C1 segment of cervical spinal cord (tissue), 14 donors: ENCODE data around the gene GPBP1.
"Not testable (repeated sequence)": the region's sequence is repeated elsewhere in the genome, so short reads cannot be mapped to it uniquely, and the experiment has no call there.

Source experiments
- DNase-seq, 14 donors: peaks; one replicate each; lab custom pipeline; 2025; lab: John Stamatoyannopoulos, UW

GPBP1 gene

DNA sequence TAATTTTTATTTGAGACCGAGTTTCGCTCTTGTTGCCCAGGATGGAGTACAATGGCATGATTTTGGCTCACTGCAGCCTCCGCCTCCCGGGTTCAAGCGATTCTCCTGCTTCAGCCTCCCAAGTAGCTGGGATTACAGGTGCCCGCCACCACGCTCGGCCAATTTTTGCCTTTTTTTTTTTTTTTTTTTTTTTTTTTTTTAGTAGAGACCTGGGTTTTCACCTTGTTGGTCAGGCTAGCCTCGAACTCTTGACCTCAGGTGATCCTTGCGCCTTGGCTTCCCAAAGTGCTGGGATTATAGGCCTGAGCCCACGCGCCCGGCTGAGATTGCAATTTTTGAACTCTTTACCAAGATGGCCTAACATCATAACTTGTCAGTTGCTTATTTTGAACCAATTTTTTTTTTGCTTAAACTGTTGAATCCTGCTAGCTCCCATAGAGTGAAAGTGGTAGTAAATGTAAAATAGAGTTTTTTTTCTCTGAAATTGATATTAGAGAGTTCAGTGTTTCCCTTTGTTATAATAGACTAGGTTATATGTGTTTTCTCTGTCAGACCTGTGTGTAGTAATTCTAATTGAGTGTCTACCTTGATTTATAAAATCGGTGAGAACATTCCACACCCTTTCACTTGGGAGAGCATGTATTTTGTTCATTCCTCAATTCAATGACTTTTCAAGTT is 3.8 kb downstream of the GPBP1 start:
- DNase-seq = no peak

DNA sequence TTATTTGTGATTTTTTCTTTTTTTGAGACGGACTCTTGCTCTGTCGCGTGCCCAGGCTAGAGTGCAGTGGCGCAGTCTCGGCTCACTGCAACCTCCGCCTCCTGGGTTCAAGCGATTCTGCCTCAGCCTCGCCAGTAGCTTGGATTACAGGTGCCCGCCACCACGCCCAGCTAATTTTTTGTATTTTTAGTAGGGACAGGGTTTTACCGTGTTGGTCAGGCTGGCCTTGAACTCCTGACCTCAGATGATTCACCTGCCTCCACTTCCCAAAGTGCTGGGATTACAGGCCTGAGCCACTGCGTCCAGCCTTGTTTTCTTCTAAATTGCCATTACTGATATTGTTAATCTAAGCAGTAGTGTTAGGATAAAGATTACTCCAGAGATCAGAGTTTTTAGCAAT is 4.4 kb downstream of the GPBP1 start:
- DNase-seq = not testable (repeated sequence)

GRCh38 chr5:57179262-57180200 is 5.7 kb downstream of the GPBP1 start:
- DNase-seq = peak in 1 of 14 donors; percentile 2

DNA sequence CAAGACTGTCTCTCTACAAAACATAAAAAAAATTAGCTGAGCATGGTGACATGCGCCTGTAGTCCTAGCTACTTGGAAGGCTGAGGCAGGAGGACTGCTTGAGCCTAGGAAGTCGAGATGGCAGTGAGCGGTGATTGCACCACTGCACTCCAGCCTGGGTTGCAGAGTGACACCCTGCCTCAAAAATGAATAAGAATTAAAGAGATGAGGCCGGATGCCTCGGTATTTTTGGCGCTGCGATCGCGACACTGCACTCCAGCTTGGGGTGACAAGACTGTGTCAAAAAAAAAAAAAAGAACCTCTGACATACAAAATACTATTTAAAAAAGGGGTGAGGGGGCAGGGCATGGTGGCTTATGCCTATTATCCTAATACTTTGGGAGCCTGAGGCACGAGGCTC is 7.3 kb downstream of the GPBP1 start:
- no peak for DNase-seq

GRCh38 chr5:57184322-57184721 is 10.5 kb downstream of the GPBP1 start:
- DNase-seq = no peak

- DNase-seq = no peak
Observed at GRCh38 chr5:57185313-57185712, 11.5 kb downstream of the GPBP1 start.

GRCh38 chr5:57186194-57186593 is 12.3 kb downstream of the GPBP1 start:
- no peak for DNase-seq

DNA sequence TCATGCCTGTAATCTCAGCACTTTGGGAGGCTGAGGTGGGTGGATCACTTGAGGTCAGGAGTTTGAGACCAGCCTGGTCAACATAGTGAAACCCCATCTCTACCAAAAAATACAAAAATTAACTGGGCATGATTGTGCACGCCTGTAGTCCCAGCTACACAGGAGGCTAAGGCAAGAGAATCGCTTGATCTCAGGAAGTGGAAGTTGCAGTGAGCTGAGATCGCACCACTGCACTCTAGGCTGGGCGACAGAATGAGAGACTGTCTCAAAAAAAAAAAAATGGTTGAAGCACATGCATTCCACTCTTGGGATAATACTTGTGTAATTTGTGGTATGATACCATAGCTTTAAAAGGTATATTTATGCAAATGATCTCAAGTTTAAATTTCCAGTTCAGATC is 14.1 kb downstream of the GPBP1 start:
- not testable (repeated sequence) for DNase-seq

GRCh38 chr5:57189515-57189914 is 15.7 kb downstream of the GPBP1 start:
- no peak for DNase-seq

DNA sequence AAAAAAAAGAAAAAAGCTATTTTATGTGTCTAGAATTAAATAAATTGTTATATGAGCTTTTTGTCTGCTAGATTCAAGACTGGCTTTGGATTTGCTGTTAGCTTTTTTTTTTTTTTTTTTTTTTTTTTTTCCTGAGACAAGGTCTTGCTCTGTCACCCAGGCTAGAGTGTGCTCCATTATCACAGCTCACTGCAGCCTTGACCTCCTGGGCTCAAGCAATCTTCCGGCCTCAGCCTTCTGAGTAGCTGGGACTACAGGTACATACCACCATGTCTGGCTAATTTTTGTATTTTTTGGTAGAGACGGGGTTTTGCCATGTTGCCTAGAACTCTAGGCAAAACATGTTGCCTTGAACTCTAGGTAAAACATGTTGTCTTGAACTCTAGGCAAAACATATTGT is 16.7 kb downstream of the GPBP1 start:
- no peak for DNase-seq

GRCh38 chr5:57191163-57191562 is 17.3 kb downstream of the GPBP1 start:
- no peak for DNase-seq

DNA sequence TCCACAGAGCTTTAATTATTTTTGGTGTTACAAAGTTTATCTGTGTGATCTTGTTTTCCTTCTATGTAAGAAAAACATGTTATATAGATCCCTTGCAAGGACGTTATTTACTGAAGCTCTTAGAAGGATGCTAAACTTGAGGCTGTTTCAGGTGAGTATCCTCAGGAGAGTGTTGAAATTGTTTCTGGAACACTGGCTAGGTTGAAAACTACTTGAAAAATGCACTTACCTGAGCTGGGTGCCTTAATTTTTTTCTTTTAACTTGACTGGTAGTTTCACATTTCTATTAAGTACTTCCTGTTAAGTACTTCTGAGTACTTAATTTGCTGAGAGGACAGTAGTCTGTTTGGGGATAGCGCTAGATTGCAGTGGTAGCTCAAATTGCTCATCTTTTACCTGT is 18.1 kb downstream of the GPBP1 start:
- DNase-seq = no peak

DNA sequence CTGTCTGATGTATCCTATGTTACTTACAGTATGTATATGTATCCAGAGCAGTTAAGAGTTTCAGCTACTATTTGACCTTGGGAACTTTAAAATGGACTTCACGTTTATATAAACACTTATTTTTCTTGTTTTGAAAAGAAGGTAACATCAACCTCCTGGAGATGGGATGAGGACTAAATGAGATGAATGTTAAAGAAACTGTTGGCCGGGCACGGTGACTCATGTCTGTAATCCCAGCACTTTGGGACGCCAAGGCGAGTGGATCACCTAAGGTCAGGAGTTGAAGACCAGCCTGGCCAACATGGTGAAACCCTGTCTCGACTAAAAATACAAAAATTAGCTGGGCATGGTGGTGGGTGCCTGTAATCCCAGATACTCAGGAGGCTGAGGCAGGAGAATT is 19.0 kb downstream of the GPBP1 start:
- DNase-seq = not testable (repeated sequence)

DNA sequence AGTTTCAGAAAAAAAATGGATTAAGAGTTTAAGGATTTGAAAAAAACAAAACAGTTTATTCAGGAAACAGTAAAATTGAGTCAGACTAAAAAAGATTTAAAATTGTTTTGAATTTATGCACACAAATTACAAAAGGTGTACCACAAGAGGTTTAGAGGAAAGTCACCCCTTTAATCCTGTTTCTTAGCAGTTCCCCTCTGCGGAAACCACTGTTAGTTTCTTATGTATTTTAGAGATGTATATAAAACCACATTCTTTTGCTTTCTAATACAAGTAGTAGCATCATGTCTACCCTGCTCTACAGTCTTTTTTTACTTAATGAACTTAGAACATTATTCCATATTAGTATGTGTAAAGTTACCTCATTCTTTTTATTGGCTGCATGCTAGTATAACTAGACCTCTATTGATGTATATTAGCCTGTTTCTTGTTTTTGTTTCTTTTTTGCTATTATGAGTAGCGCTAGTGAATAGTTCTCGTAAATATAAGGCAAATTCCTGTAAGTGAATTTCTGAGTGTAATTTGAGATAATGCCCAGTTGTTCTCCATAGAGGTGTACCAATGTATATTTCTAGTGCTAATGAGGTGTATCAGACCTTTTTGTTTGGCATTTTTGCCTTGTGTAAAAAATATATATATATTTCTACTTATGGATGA is 20.0 kb downstream of the GPBP1 start:
- DNase-seq = no peak

- DNase-seq = no peak
Observed at GRCh38 chr5:57194653-57195052, 20.8 kb downstream of the GPBP1 start.

GRCh38 chr5:57195060-57195459 is 21.2 kb downstream of the GPBP1 start:
- DNase-seq = no peak

GRCh38 chr5:57199866-57200265 is 26.0 kb downstream of the GPBP1 start:
- no peak for DNase-seq

DNA sequence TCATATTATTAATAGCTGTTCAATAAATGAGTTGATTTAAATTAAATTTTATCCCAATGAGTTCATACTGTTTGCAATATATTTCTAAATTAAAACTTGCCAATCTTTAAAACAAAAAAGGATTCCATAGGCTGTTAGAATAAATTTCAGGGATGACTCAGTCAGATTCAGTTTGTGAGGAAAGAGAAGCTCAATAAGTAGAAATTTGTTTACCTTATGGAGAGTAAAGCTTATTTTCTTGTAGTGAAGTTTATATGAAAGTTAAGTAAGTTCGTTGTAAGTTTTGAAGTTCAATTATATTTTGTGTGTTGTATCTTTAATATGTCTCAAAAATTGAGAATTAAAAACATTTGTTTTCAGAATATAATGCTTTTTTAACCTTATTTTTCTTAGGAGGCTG is 29.0 kb downstream of the GPBP1 start:
- DNase-seq = no peak

DNA sequence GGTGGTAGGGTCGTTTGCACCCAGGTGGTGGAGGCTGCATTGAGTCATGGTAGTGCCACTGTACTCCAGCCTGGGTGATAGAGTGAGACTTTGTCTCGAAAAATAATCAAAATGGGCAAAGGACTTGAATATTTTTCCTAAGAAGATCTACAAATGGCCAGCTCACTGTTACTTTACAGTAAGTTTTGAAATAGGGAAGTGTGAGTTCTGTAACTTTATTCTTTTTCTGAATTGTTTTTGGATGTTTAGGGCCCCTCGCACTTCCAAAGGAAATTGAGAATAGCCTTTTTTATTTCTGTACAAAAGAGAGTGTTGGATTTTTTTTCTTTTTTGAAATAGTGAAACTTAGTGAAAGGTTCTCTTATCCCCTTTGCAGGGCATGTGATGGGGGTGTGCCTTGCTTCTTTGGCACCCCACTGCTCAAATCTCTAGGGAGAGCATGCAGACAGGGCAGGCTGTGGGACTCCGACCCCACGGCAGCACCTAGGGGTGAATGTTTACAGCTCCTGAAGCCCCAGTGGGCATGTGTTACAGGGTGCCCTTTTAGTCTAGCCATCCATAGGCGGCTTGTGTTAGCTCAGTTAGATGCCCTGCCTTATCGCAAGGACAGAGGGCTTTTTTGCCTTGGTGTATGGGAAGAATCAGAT is 33.3 kb downstream of the GPBP1 start:
- DNase-seq = peak in 1 of 14 donors; percentile 1

DNA sequence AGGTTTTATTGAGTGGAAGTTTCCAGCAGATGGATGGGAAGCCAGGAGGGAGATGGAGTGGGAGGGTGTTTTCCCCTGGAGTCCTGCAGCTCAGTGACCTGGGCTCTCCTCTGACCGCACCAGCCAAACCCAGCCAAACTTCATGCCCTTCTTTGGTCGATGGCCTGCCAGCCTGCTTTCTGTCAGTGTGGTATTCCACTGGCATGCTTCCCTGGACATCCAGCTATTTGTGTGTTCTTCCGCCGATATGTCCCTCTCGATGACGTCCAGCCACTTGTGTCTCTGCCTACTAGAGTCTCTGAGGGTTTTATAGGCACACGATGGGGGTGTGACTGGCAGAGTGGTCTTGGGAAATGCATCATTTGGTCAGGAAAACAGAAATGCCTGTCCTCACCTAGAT is 33.8 kb downstream of the GPBP1 start:
- DNase-seq = no peak

- no peak for DNase-seq
Observed at GRCh38 chr5:57209316-57210040, 35.6 kb downstream of the GPBP1 start.
